Gastroesophageal sphincter (tissue), 3 donors: ENCODE data around the gene FAM13A.

ENCODE experiments used
- CTCF ChIP-seq, 4 experiments: fragments of 200-600 bp in 2 of 4; fragments of 450-650 bp in 2 of 4; sonication (generic) in 1 of 4; IDR thresholded peaks; one replicate each; pipeline ENCODE4 v1.5.1; 2017 to 2019; ENCODE audit warnings: antibody characterized with exemption in 4 of 4, mild to moderate bottlenecking in 2 of 4, moderate library complexity in 2 of 4
- EP300 ChIP-seq: sonication (generic); formaldehyde crosslinking; IDR thresholded peaks from one replicate; pipeline ENCODE4 v1.6.1; 2017; ENCODE audit warnings: antibody characterized with exemption, mild to moderate bottlenecking
- POLR2A ChIP-seq, 2 donors: fragments of 450-650 bp; IDR thresholded peaks; one replicate each; pipeline ENCODE4 v1.6.1; 2017; ENCODE audit warnings: antibody characterized with exemption in 2 of 2, mild to moderate bottlenecking in 2 of 2, moderate library complexity in 1 of 2

- no peak for TF ChIP-seq CTCF (IDR thresholded peaks at IDR 0.05)
- no peak for TF ChIP-seq POLR2A (IDR thresholded peaks at IDR 0.05)
- no peak for TF ChIP-seq EP300
These were observed 235.5 kb downstream of the FAM13A start for GRCh38 chr4:88821522-88821921.
